Measurements from ENCODE around the gene COX18. TPM values are rescaled to one million over a fixed set of nuclear protein-coding genes. Genes with fewer than 3 reads are reported as not detected.

Gene COX18
- polyA plus RNA-seq, 1 donor (not counting 4 experiments of a cell fraction or from before 2014, with no cell fraction given) = 11.4 TPM

DNA sequence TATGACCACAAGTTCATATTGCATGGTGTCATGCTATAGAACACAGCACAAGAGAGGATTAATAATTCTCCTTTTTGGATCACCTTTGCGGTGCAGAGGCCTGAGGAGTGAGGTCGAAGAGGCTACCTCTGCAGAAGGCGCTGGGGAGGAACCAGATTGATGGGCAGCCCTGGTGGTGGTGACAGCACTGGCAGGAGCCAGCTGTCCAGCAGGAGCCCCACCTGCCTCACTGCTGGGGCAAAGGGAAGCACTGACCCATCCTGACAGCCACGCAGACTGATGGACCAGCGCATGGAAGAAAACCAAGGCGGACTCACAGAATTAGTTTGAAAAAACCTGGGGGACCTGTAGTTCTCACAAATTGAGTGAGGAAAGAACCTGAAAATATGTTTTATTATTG, 50.9 kb downstream of the COX18 start:
- H3K9me3 ChIP-seq (ENCODE audit: control insufficient read depth, low read depth, low read length) = no peaks in the 10 kb centered on the region
- no peaks in the 10 kb centered on the region for H3K79me2 ChIP-seq (ENCODE audit: control insufficient read depth, insufficient read depth, low read length)
- no peaks in the 10 kb centered on the region for H3K36me3 ChIP-seq (ENCODE audit: control insufficient read depth in 2 of 2, extremely low read depth in 1 of 2, insufficient read depth in 2 of 2, low read length in 2 of 2)
- H3K9me1 ChIP-seq (ENCODE audit: control insufficient read depth, extremely low read depth, insufficient read depth, low read length) = no peaks in the 10 kb centered on the region
- dilution Hi-C loops (cut with MboI; ENCODE audit: extremely low pct_ligation_motif_present, low sequenced_read_pairs) = no loop called here
- no peak overlapping the region for H2AFZ ChIP-seq (ENCODE audit: control insufficient read depth, low read length)
- DNase-seq (ENCODE audit: low read depth, low spot score) (no peak), FAIRE-seq (no peak)
- no peak for TF ChIP-seq EZH2 (IDR thresholded peaks at IDR 0.05; ENCODE audit: low read length)
- TF ChIP-seq, protein P1, sequence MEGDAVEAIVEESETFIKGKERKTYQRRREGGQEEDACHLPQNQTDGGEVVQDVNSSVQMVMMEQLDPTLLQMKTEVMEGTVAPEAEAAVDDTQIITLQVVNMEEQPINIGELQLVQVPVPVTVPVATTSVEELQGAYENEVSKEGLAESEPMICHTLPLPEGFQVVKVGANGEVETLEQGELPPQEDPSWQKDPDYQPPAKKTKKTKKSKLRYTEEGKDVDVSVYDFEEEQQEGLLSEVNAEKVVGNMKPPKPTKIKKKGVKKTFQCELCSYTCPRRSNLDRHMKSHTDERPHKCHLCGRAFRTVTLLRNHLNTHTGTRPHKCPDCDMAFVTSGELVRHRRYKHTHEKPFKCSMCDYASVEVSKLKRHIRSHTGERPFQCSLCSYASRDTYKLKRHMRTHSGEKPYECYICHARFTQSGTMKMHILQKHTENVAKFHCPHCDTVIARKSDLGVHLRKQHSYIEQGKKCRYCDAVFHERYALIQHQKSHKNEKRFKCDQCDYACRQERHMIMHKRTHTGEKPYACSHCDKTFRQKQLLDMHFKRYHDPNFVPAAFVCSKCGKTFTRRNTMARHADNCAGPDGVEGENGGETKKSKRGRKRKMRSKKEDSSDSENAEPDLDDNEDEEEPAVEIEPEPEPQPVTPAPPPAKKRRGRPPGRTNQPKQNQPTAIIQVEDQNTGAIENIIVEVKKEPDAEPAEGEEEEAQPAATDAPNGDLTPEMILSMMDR (optimal IDR thresholded peaks at IDR 0.05 in 1 of 3, IDR thresholded peaks at IDR 0.05 in 1 of 3, conservative IDR thresholded peaks at IDR 0.05 in 1 of 3; ENCODE audit: extremely low read depth in 1 of 3, insufficient read depth in 2 of 3, low read length in 3 of 3) = no peak
- no peak overlapping the region for H3K9ac ChIP-seq (ENCODE audit: control insufficient read depth, extremely low read depth, insufficient read depth, low read length)
- no peaks in the 10 kb centered on the region for H4K20me1 ChIP-seq (ENCODE audit: control insufficient read depth, extremely low read depth, insufficient read depth, low read length)
- H3K4me1 ChIP-seq (ENCODE audit: control insufficient read depth, extremely low read depth, insufficient read depth, low read length) = no peaks in the 10 kb centered on the region
- no peak overlapping the region for H3K4me2 ChIP-seq (ENCODE audit: control insufficient read depth, extremely low read depth, insufficient read depth, low read depth, low read length)
- no peak overlapping the region for H3K4me3 ChIP-seq (ENCODE audit: control insufficient read depth in 2 of 3, extremely low read depth in 1 of 3, insufficient read depth in 2 of 3, low read depth in 1 of 3, low read length in 3 of 3)
- no peaks in the 10 kb centered on the region for H3K27me3 ChIP-seq (ENCODE audit: control insufficient read depth, extremely low read depth, insufficient read depth, low read length)
- no peak overlapping the region for H3K27ac ChIP-seq (ENCODE audit: control insufficient read depth, insufficient read depth, low read length)

DNA sequence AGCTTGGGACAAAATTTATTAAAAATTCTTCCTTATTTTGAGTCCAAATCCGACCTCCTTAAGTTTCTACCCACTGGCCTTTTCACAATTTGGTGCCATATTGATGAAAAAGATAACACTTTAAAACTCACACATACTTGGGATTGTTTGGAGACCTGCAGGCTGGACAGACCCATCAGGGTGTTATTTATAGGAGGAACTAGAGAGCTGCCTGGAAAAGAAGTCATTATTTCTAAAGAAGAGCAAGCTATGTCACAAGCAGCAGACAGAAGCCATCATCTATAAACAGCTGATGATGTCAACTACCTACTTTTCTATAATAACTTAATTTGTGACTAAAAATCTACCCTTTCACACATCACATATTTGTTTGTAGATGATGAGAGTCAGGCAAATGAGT, 56.2 kb downstream of the COX18 start:
- no peaks in the 10 kb centered on the region for H3K36me3 ChIP-seq (ENCODE audit: control insufficient read depth in 2 of 2, extremely low read depth in 1 of 2, insufficient read depth in 2 of 2, low read length in 2 of 2)
- H3K79me2 ChIP-seq (ENCODE audit: control insufficient read depth, insufficient read depth, low read length) = no peaks in the 10 kb centered on the region
- no peaks in the 10 kb centered on the region for H3K4me1 ChIP-seq (ENCODE audit: control insufficient read depth, extremely low read depth, insufficient read depth, low read length)
- H3K27ac ChIP-seq (ENCODE audit: control insufficient read depth, insufficient read depth, low read length) = no peak overlapping the region
- no peak overlapping the region for H2AFZ ChIP-seq (ENCODE audit: control insufficient read depth, low read length)
- no peak overlapping the region for H3K9ac ChIP-seq (ENCODE audit: control insufficient read depth, extremely low read depth, insufficient read depth, low read length)
- FAIRE-seq (no peak), DNase-seq (ENCODE audit: low read depth, low spot score) (no peak)
- H3K9me3 ChIP-seq (ENCODE audit: control insufficient read depth, low read depth, low read length) = peaks cover 9% of the 10 kb centered on the region
- H3K4me3 ChIP-seq (ENCODE audit: control insufficient read depth in 2 of 3, extremely low read depth in 1 of 3, insufficient read depth in 2 of 3, low read depth in 1 of 3, low read length in 3 of 3) = no peak overlapping the region
- dilution Hi-C loops (cut with MboI; ENCODE audit: extremely low pct_ligation_motif_present, low sequenced_read_pairs) = no loop called here
- no peak overlapping the region for H3K4me2 ChIP-seq (ENCODE audit: control insufficient read depth, extremely low read depth, insufficient read depth, low read depth, low read length)
- H3K27me3 ChIP-seq (ENCODE audit: control insufficient read depth, extremely low read depth, insufficient read depth, low read length) = no peaks in the 10 kb centered on the region
- no peak for TF ChIP-seq EZH2 (IDR thresholded peaks at IDR 0.05; ENCODE audit: low read length)
- TF ChIP-seq, protein P1 (optimal IDR thresholded peaks at IDR 0.05 in 1 of 3, IDR thresholded peaks at IDR 0.05 in 1 of 3, conservative IDR thresholded peaks at IDR 0.05 in 1 of 3; ENCODE audit: extremely low read depth in 1 of 3, insufficient read depth in 2 of 3, low read length in 3 of 3) = no peak
- H3K9me1 ChIP-seq (ENCODE audit: control insufficient read depth, extremely low read depth, insufficient read depth, low read length) = no peaks in the 10 kb centered on the region
- H4K20me1 ChIP-seq (ENCODE audit: control insufficient read depth, extremely low read depth, insufficient read depth, low read length) = no peaks in the 10 kb centered on the region

All from keratinocyte (primary cell).